HEK293 (cell line): ENCODE data around the gene B3GNT3.
A peak's percentile ranks its signal among the peaks of the same experiment; 100 is the strongest.

Source experiments
- CTCF ChIA-PET: fragments of 350-600 bp; formaldehyde crosslinking; extraction: SDS; loops from one replicate; lab custom pipeline; 2021; ENCODE audit warnings: antibody characterized with exemption; lab: Yijun Ruan, JAX
- POLR2A ChIA-PET: fragments of 300-600 bp; formaldehyde crosslinking; extraction: SDS; loops from one replicate; lab custom pipeline; 2020; ENCODE audit warnings: antibody characterized with exemption, inconsistent platforms; lab: Yijun Ruan, JAX
- H3K27ac ChIP-seq: fragments of 200-500 bp; sonication (Bioruptor generic); 2 replicates; pipeline ENCODE4 v1.5.1; 2014; ENCODE audit warnings: low read depth, low read length, control low read depth, inconsistent platforms; ENCODE audit errors: extremely low read depth
- H3K36me3 ChIP-seq, 2 experiments: fragments of 200-500 bp in 1 of 2; sonication (Bioruptor generic) in 1 of 2; 1 replicate in 1 of 2; 2 replicates in 1 of 2; pipeline ENCODE4 v1.5.1; 2014 to 2017; ENCODE audit warnings: inconsistent platforms in 2 of 2, low read length in 2 of 2; ENCODE audit not compliant: control insufficient read depth in 2 of 2, insufficient read depth in 1 of 2
- H3K4me1 ChIP-seq: fragments of 200-500 bp; sonication (Bioruptor generic); 2 replicates; pipeline ENCODE4 v1.5.1; 2014; ENCODE audit warnings: mild to moderate bottlenecking, low read length, inconsistent platforms; ENCODE audit not compliant: control insufficient read depth, insufficient read depth
- H3K4me3 ChIP-seq: 2 replicates; pipeline ENCODE4 v1.5.1; 2011; ENCODE audit warnings: low read depth, mild to moderate bottlenecking, control low read depth, low read length, moderate library complexity
- H3K9me3 ChIP-seq: fragments of 200-500 bp; sonication (Bioruptor generic); 2 replicates; pipeline ENCODE4 v1.5.1; 2014; ENCODE audit warnings: low read depth, low read length, inconsistent platforms; ENCODE audit not compliant: control insufficient read depth, insufficient read depth
- BCL11B ChIP-seq: fragments of 450-650 bp; formaldehyde crosslinking; IDR thresholded peaks from 2 replicates; pipeline ENCODE4 v1.5.1; 2016; ENCODE audit warnings: low read depth, missing biosample characterization, missing genetic modification characterization
- EGR2 ChIP-seq: fragments of 450-650 bp; formaldehyde crosslinking; IDR thresholded peaks from 2 replicates; pipeline ENCODE4 v1.5.1; 2016; ENCODE audit warnings: low read depth, missing biosample characterization, missing genetic modification characterization
- GLIS1 ChIP-seq: fragments of 450-650 bp; formaldehyde crosslinking; IDR thresholded peaks from 2 replicates; pipeline ENCODE4 v1.5.1; 2016; ENCODE audit warnings: missing biosample characterization, missing genetic modification characterization
- GLIS2 ChIP-seq: fragments of 450-650 bp; formaldehyde crosslinking; IDR thresholded peaks from 2 replicates; pipeline ENCODE4 v1.5.1; 2016; ENCODE audit warnings: missing biosample characterization, missing genetic modification characterization
- IKZF3 ChIP-seq: fragments of 450-650 bp; IDR thresholded peaks from 2 replicates; pipeline ENCODE4 v1.5.0; 2018; ENCODE audit warnings: missing biosample characterization, mild to moderate bottlenecking, missing genetic modification characterization, moderate library complexity
- KLF1 ChIP-seq: fragments of 450-650 bp; formaldehyde crosslinking; IDR thresholded peaks from 2 replicates; pipeline ENCODE4 v1.5.1; 2016; ENCODE audit warnings: missing biosample characterization, missing genetic modification characterization
- KLF9 ChIP-seq: fragments of 450-650 bp; formaldehyde crosslinking; IDR thresholded peaks from 2 replicates; pipeline ENCODE4 v1.5.1; 2016; ENCODE audit warnings: missing biosample characterization, missing genetic modification characterization, low read depth
- SP3 ChIP-seq: fragments of 450-650 bp; formaldehyde crosslinking; IDR thresholded peaks from 2 replicates; pipeline ENCODE4 v1.5.1; 2016; ENCODE audit warnings: missing biosample characterization, missing genetic modification characterization
- SP7 ChIP-seq: fragments of 450-650 bp; formaldehyde crosslinking; IDR thresholded peaks from 2 replicates; pipeline ENCODE4 v1.5.1; 2016; ENCODE audit warnings: missing biosample characterization, missing genetic modification characterization
- YY2 ChIP-seq: fragments of 450-650 bp; formaldehyde crosslinking; IDR thresholded peaks from 2 replicates; pipeline ENCODE4 v1.5.1; 2016; ENCODE audit warnings: missing biosample characterization, missing genetic modification characterization
- ZBTB7A ChIP-seq: fragments of 450-650 bp; formaldehyde crosslinking; IDR thresholded peaks from 2 replicates; pipeline ENCODE4 v1.5.1; 2016; ENCODE audit warnings: low read depth, missing biosample characterization, missing genetic modification characterization
- ZBTB8A ChIP-seq: fragments of 450-650 bp; formaldehyde crosslinking; IDR thresholded peaks from 2 replicates; pipeline ENCODE4 v1.5.1; 2016; ENCODE audit warnings: missing biosample characterization, missing genetic modification characterization
- ZFP37 ChIP-seq: fragments of 450-650 bp; formaldehyde crosslinking; IDR thresholded peaks from 2 replicates; pipeline ENCODE4 v1.5.1; 2016; ENCODE audit warnings: missing biosample characterization, missing genetic modification characterization
- ZIC2 ChIP-seq: fragments of 450-650 bp; formaldehyde crosslinking; IDR thresholded peaks from 2 replicates; pipeline ENCODE4 v1.5.1; 2016; ENCODE audit warnings: missing biosample characterization, missing genetic modification characterization
- ZNF10 ChIP-seq: fragments of 450-650 bp; formaldehyde crosslinking; IDR thresholded peaks from 2 replicates; pipeline ENCODE4 v1.5.1; 2017; ENCODE audit warnings: missing biosample characterization, missing genetic modification characterization
- ZNF223 ChIP-seq: fragments of 450-650 bp; formaldehyde crosslinking; IDR thresholded peaks from 2 replicates; pipeline ENCODE4 v1.5.1; 2016; ENCODE audit warnings: missing biosample characterization, missing genetic modification characterization
- ZNF335 ChIP-seq: fragments of 450-650 bp; formaldehyde crosslinking; conservative IDR thresholded peaks from 2 replicates; pipeline ENCODE4 v1.5.1; 2016; ENCODE audit warnings: missing biosample characterization, missing genetic modification characterization
- ZNF366 ChIP-seq: fragments of 450-650 bp; formaldehyde crosslinking; conservative IDR thresholded peaks from 2 replicates; pipeline ENCODE4 v1.5.1; 2016; ENCODE audit warnings: missing biosample characterization, missing genetic modification characterization
- ZNF449 ChIP-seq: fragments of 450-650 bp; formaldehyde crosslinking; IDR thresholded peaks from 2 replicates; pipeline ENCODE4 v1.5.1; 2017; ENCODE audit warnings: missing biosample characterization, mild to moderate bottlenecking, missing genetic modification characterization, moderate library complexity
- ZNF473 ChIP-seq: fragments of 450-650 bp; formaldehyde crosslinking; IDR thresholded peaks from 2 replicates; pipeline ENCODE4 v1.5.1; 2017; ENCODE audit warnings: missing biosample characterization, missing genetic modification characterization
- ZNF560 ChIP-seq: fragments of 450-650 bp; formaldehyde crosslinking; IDR thresholded peaks from 2 replicates; pipeline ENCODE4 v1.5.1; 2017; ENCODE audit warnings: missing biosample characterization, missing genetic modification characterization, borderline replicate concordance
- ZNF600 ChIP-seq: fragments of 450-650 bp; formaldehyde crosslinking; IDR thresholded peaks from 2 replicates; pipeline ENCODE4 v1.5.1; 2016; ENCODE audit warnings: missing biosample characterization, missing genetic modification characterization
- ZNF664 ChIP-seq: fragments of 450-650 bp; formaldehyde crosslinking; IDR thresholded peaks from 2 replicates; pipeline ENCODE4 v1.5.1; 2016; ENCODE audit warnings: missing biosample characterization, missing genetic modification characterization
- ZNF692 ChIP-seq: fragments of 450-650 bp; formaldehyde crosslinking; IDR thresholded peaks from 2 replicates; pipeline ENCODE4 v1.5.1; 2016; ENCODE audit warnings: missing biosample characterization, missing genetic modification characterization
- ZNF76 ChIP-seq: fragments of 450-650 bp; formaldehyde crosslinking; IDR thresholded peaks from 2 replicates; pipeline ENCODE4; 2016; ENCODE audit warnings: low read depth, missing biosample characterization, missing genetic modification characterization, borderline replicate concordance
- ZNF792 ChIP-seq: fragments of 450-650 bp; formaldehyde crosslinking; IDR thresholded peaks from 2 replicates; pipeline ENCODE4 v1.5.1; 2016; ENCODE audit warnings: missing biosample characterization, missing genetic modification characterization
- ZSCAN30 ChIP-seq: fragments of 450-650 bp; IDR thresholded peaks from 2 replicates; pipeline ENCODE4 v1.5.1; 2018; ENCODE audit warnings: missing biosample characterization, mild to moderate bottlenecking, missing genetic modification characterization, moderate library complexity
- TF ChIP-seq, protein P1 (sequence below): fragments of 450-650 bp; formaldehyde crosslinking; IDR thresholded peaks from 2 replicates; pipeline ENCODE4 v1.5.1; 2017; ENCODE audit warnings: missing biosample characterization, missing genetic modification characterization

The B3GNT3 gene

DNA sequence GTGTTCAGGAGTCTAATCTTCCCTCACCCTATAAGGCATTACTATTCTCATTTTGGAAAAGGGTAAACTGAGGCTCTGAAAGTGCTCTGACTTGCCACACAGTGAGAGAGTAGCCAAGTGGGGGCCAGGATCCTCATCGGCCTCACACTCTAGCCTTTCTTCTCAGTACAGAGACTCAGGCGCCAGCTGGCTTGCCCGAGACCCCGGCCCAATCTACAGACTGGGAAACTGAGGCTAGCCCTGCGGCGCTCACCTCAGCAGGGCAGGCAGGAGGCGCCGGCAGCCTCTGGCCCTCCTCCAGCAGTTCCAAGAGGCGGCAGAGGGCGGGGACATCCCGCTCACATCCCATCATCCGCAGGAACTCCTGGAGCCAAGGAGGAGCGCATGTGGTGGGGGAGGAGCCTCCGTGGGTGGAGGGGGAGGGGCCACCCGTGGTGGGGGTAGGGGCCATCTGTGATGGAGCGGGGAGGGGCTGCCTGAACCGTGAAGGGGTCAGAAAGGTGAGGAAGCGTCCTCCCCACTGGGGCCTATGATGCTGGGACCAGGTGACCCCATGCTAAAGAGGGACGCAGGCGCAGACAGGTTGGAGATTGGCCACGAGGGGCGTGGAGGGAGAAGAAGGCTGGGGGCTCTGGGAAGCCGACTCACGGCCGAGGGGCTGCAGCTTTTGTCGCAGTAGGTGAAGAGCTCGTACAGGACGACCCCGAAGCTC, 35.1 kb downstream of the B3GNT3 start:
- Histone ChIP-seq H3K27ac (no peak overlapping the region; the same call in 1 of the 2 replicates), H3K4me3 (peak overlapping the region; percentile 40), H3K9me3 (no peaks in the 10 kb centered on the region), H3K4me1 (no peaks in the 10 kb centered on the region), H3K36me3 (no peaks in the 10 kb centered on the region)
- CTCF ChIA-PET = interaction anchor here (0.6 to 1.3 kb wide), 4 partner anchors 10 to 556 kb away, joined by 3 to 4 read pairs (median 3); partner anchors contain the start of genes GDF15 and RPL18A
- POLR2A ChIA-PET = interaction anchor here (0.6 to 1.6 kb wide), 8 partner anchors 9 to 491 kb away, joined by 3 to 13 read pairs (median 4); partner anchors contain the start of genes B3GNT3, CCDC124, RPL18A and SLC27A1
- 0 out of 2 replicates have a peak, but pooled peaks have one; percentile 39 for TF ChIP-seq ZNF366 (tag by site-specific recombination)
- TF ChIP-seq ZNF449 (tag by site-specific recombination) = no peak
- peak; percentile 66; the same call in 1 of the 2 replicates for TF ChIP-seq ZNF10 (tag by site-specific recombination)
- TF ChIP-seq YY2 (tag by site-specific recombination) = no peak
- TF ChIP-seq ZNF692 (tag by site-specific recombination) = no peak
- 0 out of 2 replicates have a peak, but pooled peaks have one; percentile 21 for TF ChIP-seq ZNF600 (tag by site-specific recombination)
- 0 out of 2 replicates have a peak, but pooled peaks have one; percentile 27 for TF ChIP-seq BCL11B (tag by site-specific recombination)
- peak; percentile 78; the same call in 1 of the 2 replicates for TF ChIP-seq ZBTB7A (tag by site-specific recombination)
- peak; percentile 45 for TF ChIP-seq SP3
- TF ChIP-seq IKZF3 (tag by site-specific recombination) = peak; percentile 49
- TF ChIP-seq ZFP37 (tag by site-specific recombination) = no peak
- TF ChIP-seq ZNF223 (tag by site-specific recombination) = peak; percentile 96
- TF ChIP-seq ZBTB8A (tag by site-specific recombination) = peak; percentile 43; the same call in 1 of the 2 replicates
- peak; percentile 65; the same call in 1 of the 2 replicates for TF ChIP-seq ZNF560
- TF ChIP-seq GLIS1 = peak; percentile 12; the same call in 1 of the 2 replicates
- TF ChIP-seq ZNF335 (tag by site-specific recombination) = peak; percentile 59
- no peak for TF ChIP-seq EGR2
- TF ChIP-seq KLF9 (tag by site-specific recombination) = peak; percentile 22; the same call in 1 of the 2 replicates
- TF ChIP-seq ZNF473 (tag by site-specific recombination) = no peak
- TF ChIP-seq ZNF792 (tag by site-specific recombination) = no peak
- peak; percentile 11; the same call in 1 of the 2 replicates for TF ChIP-seq KLF1
- peak; percentile 69; the same call in 1 of the 2 replicates for TF ChIP-seq ZSCAN30 (tag by site-specific recombination)
- no peak for TF ChIP-seq ZNF76 (tag by site-specific recombination)
- TF ChIP-seq SP7 (tag by site-specific recombination) = peak; percentile 18; the same call in 1 of the 2 replicates
- TF ChIP-seq ZNF664 (tag by site-specific recombination) = no peak
- 0 out of 2 replicates have a peak, but pooled peaks have one; percentile 26 for TF ChIP-seq ZIC2 (tag by site-specific recombination)
- TF ChIP-seq, protein P1, sequence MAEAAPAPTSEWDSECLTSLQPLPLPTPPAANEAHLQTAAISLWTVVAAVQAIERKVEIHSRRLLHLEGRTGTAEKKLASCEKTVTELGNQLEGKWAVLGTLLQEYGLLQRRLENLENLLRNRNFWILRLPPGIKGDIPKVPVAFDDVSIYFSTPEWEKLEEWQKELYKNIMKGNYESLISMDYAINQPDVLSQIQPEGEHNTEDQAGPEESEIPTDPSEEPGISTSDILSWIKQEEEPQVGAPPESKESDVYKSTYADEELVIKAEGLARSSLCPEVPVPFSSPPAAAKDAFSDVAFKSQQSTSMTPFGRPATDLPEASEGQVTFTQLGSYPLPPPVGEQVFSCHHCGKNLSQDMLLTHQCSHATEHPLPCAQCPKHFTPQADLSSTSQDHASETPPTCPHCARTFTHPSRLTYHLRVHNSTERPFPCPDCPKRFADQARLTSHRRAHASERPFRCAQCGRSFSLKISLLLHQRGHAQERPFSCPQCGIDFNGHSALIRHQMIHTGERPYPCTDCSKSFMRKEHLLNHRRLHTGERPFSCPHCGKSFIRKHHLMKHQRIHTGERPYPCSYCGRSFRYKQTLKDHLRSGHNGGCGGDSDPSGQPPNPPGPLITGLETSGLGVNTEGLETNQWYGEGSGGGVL = no peak
- peak; percentile 56; the same call in 1 of the 2 replicates for TF ChIP-seq GLIS2 (tag by site-specific recombination)
